ENCODE measurements around the gene WLS.

DNA sequence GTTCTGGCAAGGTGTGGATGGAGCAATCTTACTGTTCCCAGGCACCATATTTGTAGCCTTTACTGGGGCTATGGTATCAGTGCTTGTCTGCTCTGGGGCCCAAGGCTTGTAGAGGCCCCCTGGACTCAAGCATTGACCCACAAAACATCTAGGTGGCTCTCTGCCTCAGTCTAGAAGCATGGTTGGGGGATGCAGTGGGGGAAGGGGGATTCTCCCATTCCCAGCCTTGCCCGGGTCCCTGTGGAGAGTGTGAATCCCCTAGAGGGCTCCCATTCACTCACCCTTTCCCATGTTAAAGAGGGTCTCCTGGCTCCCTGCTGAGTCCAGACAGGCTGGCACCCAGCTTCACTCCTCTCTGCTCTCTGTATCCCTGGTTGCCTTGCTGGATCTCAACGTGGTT, 153.7 kb downstream of the WLS start:
- TF ChIP-seq, protein P1, sequence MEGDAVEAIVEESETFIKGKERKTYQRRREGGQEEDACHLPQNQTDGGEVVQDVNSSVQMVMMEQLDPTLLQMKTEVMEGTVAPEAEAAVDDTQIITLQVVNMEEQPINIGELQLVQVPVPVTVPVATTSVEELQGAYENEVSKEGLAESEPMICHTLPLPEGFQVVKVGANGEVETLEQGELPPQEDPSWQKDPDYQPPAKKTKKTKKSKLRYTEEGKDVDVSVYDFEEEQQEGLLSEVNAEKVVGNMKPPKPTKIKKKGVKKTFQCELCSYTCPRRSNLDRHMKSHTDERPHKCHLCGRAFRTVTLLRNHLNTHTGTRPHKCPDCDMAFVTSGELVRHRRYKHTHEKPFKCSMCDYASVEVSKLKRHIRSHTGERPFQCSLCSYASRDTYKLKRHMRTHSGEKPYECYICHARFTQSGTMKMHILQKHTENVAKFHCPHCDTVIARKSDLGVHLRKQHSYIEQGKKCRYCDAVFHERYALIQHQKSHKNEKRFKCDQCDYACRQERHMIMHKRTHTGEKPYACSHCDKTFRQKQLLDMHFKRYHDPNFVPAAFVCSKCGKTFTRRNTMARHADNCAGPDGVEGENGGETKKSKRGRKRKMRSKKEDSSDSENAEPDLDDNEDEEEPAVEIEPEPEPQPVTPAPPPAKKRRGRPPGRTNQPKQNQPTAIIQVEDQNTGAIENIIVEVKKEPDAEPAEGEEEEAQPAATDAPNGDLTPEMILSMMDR (IDR thresholded peaks at IDR 0.05), result no peak
- no peak for TF ChIP-seq POLR2A (IDR thresholded peaks at IDR 0.05)
